ENCODE data around the gene CACNA1I.

GRCh38 chr22:39530116-39530515 lies 40.4 kb upstream of the CACNA1I start:
- TF ChIP-seq POLR2AphosphoS5 (IDR thresholded peaks at IDR 0.05; ENCODE audit: borderline replicate concordance, low read depth, low read length), result no peak
- TF ChIP-seq FOXP2 (optimal IDR thresholded peaks at IDR 0.05; ENCODE audit: control extremely low read depth, extremely low read length, insufficient read depth), result no peak
- no peak for TF ChIP-seq EZH2 (IDR thresholded peaks at IDR 0.05)

All from SK-N-MC (cell line).